ENCODE measurements around the gene ARMC2. TPM values are rescaled to one million over a fixed set of nuclear protein-coding genes. Genes with fewer than 3 reads are reported as not detected.

ARMC2 gene
- total and polyA plus RNA-seq, 2 donors (not counting 1 experiment from before 2014, with no cell fraction given): 4.8 to 9.9 TPM

DNA sequence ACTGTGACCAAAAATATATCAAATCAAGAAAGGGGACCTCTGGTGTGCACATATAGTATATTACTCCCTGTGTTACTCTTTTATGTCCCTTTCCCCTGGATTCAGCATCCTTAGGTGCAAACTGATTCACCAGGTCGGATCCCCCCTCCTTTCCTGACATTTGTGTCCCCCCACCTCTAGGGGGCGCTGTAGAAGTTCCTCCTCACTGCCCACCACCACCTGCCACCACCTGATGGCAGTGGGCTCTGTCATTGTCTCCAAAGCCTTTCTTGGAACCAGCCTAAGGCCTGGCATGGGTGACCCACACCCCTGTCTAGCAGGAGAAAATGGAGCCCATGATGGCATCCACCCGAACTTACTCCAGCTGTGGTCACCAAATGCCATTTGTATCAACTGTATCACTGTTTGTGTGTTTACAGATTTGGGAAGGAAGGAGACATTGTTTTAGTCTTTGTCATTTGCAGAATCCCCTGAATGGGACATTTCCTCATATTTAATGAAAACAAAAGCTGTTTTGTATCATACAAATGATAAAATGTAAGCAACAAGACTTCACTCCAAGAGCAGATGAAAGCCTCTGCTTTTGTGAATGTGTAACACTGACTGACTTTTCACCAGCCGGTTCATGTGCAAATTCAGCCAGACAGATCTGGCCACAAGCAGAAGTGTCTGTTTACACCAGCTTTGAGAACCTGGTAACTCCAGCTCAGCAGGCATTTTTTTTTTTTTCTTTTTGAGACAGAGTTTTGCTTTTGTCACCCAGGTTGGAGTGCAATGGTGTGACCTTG lies 66.2 kb downstream of the ARMC2 start:
- Histone ChIP-seq H3K9me3 (ENCODE audit: control extremely low read depth in 1 of 3, control insufficient read depth in 2 of 3, insufficient read depth in 1 of 3, low read length in 2 of 3) (no peaks in the 10 kb centered on the region), H3K4me2 (replicated peaks; ENCODE audit: low read depth, low read length, poor library complexity, severe bottlenecking) (peak overlapping the region; percentile 0), H2AFZ (ENCODE audit: insufficient read depth, low read depth, low read length, poor library complexity, severe bottlenecking) (no peak overlapping the region), H3K27ac (ENCODE audit: low read length in 2 of 2) (peak overlapping the region in 1 of 2 donors; percentile 13), H3K4me3 (ENCODE audit: control extremely low read depth in 1 of 5, extremely low read depth in 1 of 5, insufficient read depth in 1 of 5, low read depth in 2 of 5, low read length in 4 of 5) (no peak overlapping the region), H3K27me3 (replicated peaks in 1 of 4; ENCODE audit: control extremely low read depth in 1 of 4, control insufficient read depth in 3 of 4, insufficient read depth in 4 of 4, low read length in 3 of 4) (no peaks in the 10 kb centered on the region), H3K79me2 (ENCODE audit: control insufficient read depth, insufficient read depth, low read length) (no peaks in the 10 kb centered on the region), H3K4me1 (ENCODE audit: control insufficient read depth in 2 of 2, insufficient read depth in 2 of 2, low read length in 2 of 2) (peaks cover 14 to 20% of the 10 kb centered on the region in 2 donors), H4K20me1 (ENCODE audit: control insufficient read depth, insufficient read depth, low read length, poor library complexity, severe bottlenecking) (no peaks in the 10 kb centered on the region), H3K9ac (ENCODE audit: low read length) (no peak overlapping the region), H3K36me3 (replicated peaks in 1 of 2; ENCODE audit: control extremely low read depth in 1 of 2, control insufficient read depth in 1 of 2, extremely low read depth in 1 of 2, insufficient read depth in 2 of 2, low read length in 1 of 2) (no peaks in the 10 kb centered on the region)
- WGBS (ENCODE audit: insufficient coverage): 54% methylated on average over 3 of the region's 4 CpGs
- ChIA-PET CTCF (interaction anchor here (0.6 to 1.7 kb wide), 4 partner anchors 8 to 401 kb away, joined by 3 to 5 read pairs (median 4); no protein-coding TSS in a partner anchor), POLR2A (no interaction called here)
- DNase-seq (peak; percentile 45), ATAC-seq (ENCODE audit: low read depth) (no peak)
- Mint-ChIP-seq H3K4me3 (no peak overlapping the region), H3K27ac (peak overlapping the region; percentile 7), H3K27me3 (no peaks in the 10 kb centered on the region), H3K4me1 (peaks cover 25% of the 10 kb centered on the region), H3K9me3 (ENCODE audit: insufficient read depth) (no peaks in the 10 kb centered on the region)
- TF ChIP-seq, protein P1, sequence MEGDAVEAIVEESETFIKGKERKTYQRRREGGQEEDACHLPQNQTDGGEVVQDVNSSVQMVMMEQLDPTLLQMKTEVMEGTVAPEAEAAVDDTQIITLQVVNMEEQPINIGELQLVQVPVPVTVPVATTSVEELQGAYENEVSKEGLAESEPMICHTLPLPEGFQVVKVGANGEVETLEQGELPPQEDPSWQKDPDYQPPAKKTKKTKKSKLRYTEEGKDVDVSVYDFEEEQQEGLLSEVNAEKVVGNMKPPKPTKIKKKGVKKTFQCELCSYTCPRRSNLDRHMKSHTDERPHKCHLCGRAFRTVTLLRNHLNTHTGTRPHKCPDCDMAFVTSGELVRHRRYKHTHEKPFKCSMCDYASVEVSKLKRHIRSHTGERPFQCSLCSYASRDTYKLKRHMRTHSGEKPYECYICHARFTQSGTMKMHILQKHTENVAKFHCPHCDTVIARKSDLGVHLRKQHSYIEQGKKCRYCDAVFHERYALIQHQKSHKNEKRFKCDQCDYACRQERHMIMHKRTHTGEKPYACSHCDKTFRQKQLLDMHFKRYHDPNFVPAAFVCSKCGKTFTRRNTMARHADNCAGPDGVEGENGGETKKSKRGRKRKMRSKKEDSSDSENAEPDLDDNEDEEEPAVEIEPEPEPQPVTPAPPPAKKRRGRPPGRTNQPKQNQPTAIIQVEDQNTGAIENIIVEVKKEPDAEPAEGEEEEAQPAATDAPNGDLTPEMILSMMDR (IDR thresholded peaks at IDR 0.05): peak; percentile 43
- no peak for TF ChIP-seq EZH2 (IDR thresholded peaks at IDR 0.05; ENCODE audit: borderline replicate concordance, insufficient read depth, low read depth, low read length, poor library complexity, severe bottlenecking)
- intact Hi-C loops (cut with micrococcal nuclease): no loop called here

DNA sequence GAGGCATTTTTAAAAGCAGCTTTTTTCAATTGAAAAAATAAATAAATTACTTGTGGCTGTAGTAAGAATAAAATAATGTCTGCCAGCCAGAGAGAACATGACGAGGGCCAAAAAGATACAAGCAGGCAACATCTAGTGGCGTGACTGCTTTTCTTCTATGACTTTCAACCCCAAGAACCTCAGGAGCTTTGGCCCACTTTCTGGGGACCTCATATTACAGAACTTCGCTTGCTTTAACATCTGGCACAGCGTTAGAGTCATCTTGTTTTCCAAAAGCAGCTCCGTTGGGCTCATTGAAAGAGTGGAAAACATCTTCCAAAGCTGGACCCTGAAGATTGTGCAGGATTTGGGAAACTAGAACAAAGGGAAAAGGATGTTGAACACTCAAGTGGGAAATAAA lies 67.0 kb downstream of the ARMC2 start:
- no peaks in the 10 kb centered on the region for H3K36me3 ChIP-seq (replicated peaks in 1 of 2; ENCODE audit: control extremely low read depth in 1 of 2, control insufficient read depth in 1 of 2, extremely low read depth in 1 of 2, insufficient read depth in 2 of 2, low read length in 1 of 2)
- H3K4me3 Mint-ChIP-seq: no peak overlapping the region
- peaks cover 20% of the 10 kb centered on the region for H3K4me1 Mint-ChIP-seq
- TF ChIP-seq, protein P1 (IDR thresholded peaks at IDR 0.05): no peak
- no peak for TF ChIP-seq EZH2 (IDR thresholded peaks at IDR 0.05; ENCODE audit: borderline replicate concordance, insufficient read depth, low read depth, low read length, poor library complexity, severe bottlenecking)
- ChIA-PET CTCF (interaction anchor here (1.0 to 1.7 kb wide), 2 partner anchors 9 to 11 kb away, joined by 5 read pairs; no protein-coding TSS in a partner anchor), POLR2A (no interaction called here)
- no peaks in the 10 kb centered on the region for H3K9me3 Mint-ChIP-seq (ENCODE audit: insufficient read depth)
- no peak overlapping the region for H3K27ac Mint-ChIP-seq
- no peak overlapping the region for H3K27ac ChIP-seq (ENCODE audit: low read length in 2 of 2)
- DNase-seq: no peak
- H3K9ac ChIP-seq (ENCODE audit: low read length): no peak overlapping the region
- intact Hi-C loops (cut with micrococcal nuclease): no loop called here
- H2AFZ ChIP-seq (ENCODE audit: insufficient read depth, low read depth, low read length, poor library complexity, severe bottlenecking): no peak overlapping the region
- no peaks in the 10 kb centered on the region for H4K20me1 ChIP-seq (ENCODE audit: control insufficient read depth, insufficient read depth, low read length, poor library complexity, severe bottlenecking)
- H3K9me3 ChIP-seq (ENCODE audit: control extremely low read depth in 1 of 3, control insufficient read depth in 2 of 3, insufficient read depth in 1 of 3, low read length in 2 of 3): no peaks in the 10 kb centered on the region
- H3K27me3 Mint-ChIP-seq: no peaks in the 10 kb centered on the region
- no peak overlapping the region for H3K4me2 ChIP-seq (replicated peaks; ENCODE audit: low read depth, low read length, poor library complexity, severe bottlenecking)
- WGBS (ENCODE audit: insufficient coverage): 100% methylated on average over 5 of the region's 5 CpGs
- H3K79me2 ChIP-seq (ENCODE audit: control insufficient read depth, insufficient read depth, low read length): no peaks in the 10 kb centered on the region
- peaks cover 10 to 15% of the 10 kb centered on the region in 2 donors for H3K4me1 ChIP-seq (ENCODE audit: control insufficient read depth in 2 of 2, insufficient read depth in 2 of 2, low read length in 2 of 2)
- no peak overlapping the region for H3K4me3 ChIP-seq (ENCODE audit: control extremely low read depth in 1 of 5, extremely low read depth in 1 of 5, insufficient read depth in 1 of 5, low read depth in 2 of 5, low read length in 4 of 5)
- ATAC-seq (ENCODE audit: low read depth): no peak
- H3K27me3 ChIP-seq (replicated peaks in 1 of 4; ENCODE audit: control extremely low read depth in 1 of 4, control insufficient read depth in 3 of 4, insufficient read depth in 4 of 4, low read length in 3 of 4): no peaks in the 10 kb centered on the region

Measured in B cell (primary cell).